Chondrocyte (in vitro differentiated cells): ENCODE results near the gene SREBF2. TPM values are rescaled to one million over a fixed set of nuclear protein-coding genes. Genes with fewer than 3 reads are reported as not detected.
"Not testable (repeated sequence)": the region's sequence is repeated elsewhere in the genome, so short reads cannot be mapped to it uniquely, and the experiment has no call there.

Experiments used
- DNase-seq: peaks from one replicate; pipeline ENCODE4 v3.0.0; 2021; ENCODE audit warnings: mixed read lengths, low spot score
- H3K27ac Mint-ChIP-seq: one replicate; pipeline ENCODE4 v1.8.0; 2021; ENCODE audit warnings: mild to moderate bottlenecking, moderate library complexity, mixed read lengths; ENCODE audit not compliant: unreplicated experiment
- H3K27me3 Mint-ChIP-seq: 2 replicates; pipeline ENCODE4 v1.8.0; 2021; ENCODE audit warnings: low read depth, mixed read lengths
- H3K36me3 Mint-ChIP-seq: 2 replicates; pipeline ENCODE4 v1.8.0; 2021; ENCODE audit warnings: low read depth, mixed read lengths
- H3K4me1 Mint-ChIP-seq: 2 replicates; pipeline ENCODE4 v1.8.0; 2021; ENCODE audit warnings: low read depth, mild to moderate bottlenecking, mixed read lengths
- H3K4me3 Mint-ChIP-seq: one replicate; pipeline ENCODE4 v1.8.0; 2021; ENCODE audit warnings: mild to moderate bottlenecking, moderate library complexity, mixed read lengths; ENCODE audit not compliant: unreplicated experiment
- H3K9me3 Mint-ChIP-seq: 2 replicates; pipeline ENCODE4 v1.8.0; 2021; ENCODE audit warnings: low read depth, mixed read lengths
- total RNA-seq: library from RNA; stranded (reverse); gene quantifications from 3 replicates; pipeline ENCODE4 v1.2.1, GENCODE V29; 2021
- TF ChIP-seq, protein P1 (sequence below): fragments of 200-600 bp; sonication (generic); IDR thresholded peaks from 2 replicates; pipeline ENCODE4 v1.5.0; 2021; ENCODE audit warnings: antibody characterized with exemption, mild to moderate bottlenecking, moderate library complexity

Gene SREBF2
- total RNA-seq, 1 donor from 2014 or later: 106 TPM

DNA sequence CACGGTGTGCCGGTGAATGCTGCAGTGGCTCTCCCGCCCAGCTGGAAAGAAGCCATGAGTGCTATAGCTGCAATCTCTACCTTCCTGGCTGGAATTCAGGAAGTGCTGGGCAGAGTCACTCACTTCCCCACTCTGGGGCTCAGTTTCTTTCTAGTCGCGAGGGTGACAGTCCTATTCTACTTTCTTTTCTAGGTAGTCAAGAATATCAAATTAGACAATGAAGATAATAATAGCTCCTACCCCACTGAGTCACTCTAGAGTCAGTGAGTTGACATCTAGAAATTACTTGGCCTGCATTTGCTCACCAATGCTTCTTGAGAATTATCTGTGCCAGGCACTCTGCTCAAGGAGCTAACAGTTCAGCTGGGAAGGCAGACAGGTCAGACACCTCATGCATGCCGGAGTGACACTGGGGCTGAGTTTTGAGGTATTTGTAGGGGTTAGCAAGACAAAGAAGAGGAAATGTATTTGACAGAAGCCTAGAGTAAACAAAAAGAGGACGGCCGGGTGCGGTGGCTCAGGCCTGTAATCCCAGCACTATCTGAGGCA is 110.8 kb downstream of the SREBF2 start:
- Mint-ChIP-seq H3K9me3 (no peaks in the 10 kb centered on the region), H3K27ac (no peak overlapping the region), H3K27me3 (no peaks in the 10 kb centered on the region), H3K36me3 (no peaks in the 10 kb centered on the region), H3K4me3 (no peak overlapping the region), H3K4me1 (peaks cover 18% of the 10 kb centered on the region)
- TF ChIP-seq, protein P1, sequence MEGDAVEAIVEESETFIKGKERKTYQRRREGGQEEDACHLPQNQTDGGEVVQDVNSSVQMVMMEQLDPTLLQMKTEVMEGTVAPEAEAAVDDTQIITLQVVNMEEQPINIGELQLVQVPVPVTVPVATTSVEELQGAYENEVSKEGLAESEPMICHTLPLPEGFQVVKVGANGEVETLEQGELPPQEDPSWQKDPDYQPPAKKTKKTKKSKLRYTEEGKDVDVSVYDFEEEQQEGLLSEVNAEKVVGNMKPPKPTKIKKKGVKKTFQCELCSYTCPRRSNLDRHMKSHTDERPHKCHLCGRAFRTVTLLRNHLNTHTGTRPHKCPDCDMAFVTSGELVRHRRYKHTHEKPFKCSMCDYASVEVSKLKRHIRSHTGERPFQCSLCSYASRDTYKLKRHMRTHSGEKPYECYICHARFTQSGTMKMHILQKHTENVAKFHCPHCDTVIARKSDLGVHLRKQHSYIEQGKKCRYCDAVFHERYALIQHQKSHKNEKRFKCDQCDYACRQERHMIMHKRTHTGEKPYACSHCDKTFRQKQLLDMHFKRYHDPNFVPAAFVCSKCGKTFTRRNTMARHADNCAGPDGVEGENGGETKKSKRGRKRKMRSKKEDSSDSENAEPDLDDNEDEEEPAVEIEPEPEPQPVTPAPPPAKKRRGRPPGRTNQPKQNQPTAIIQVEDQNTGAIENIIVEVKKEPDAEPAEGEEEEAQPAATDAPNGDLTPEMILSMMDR: no peak
- no peak for DNase-seq

GRCh38 chr22:41946629-41947423 is 113.9 kb downstream of the SREBF2 start, which contains the start of gene CENPM:
Gene CENPM, minus strand, starts transcription at chr22:41947152. Its CDS starts 76 bp downstream, at chr22:41947076.
- Mint-ChIP-seq H3K27me3 (no peaks in the 10 kb centered on the region), H3K36me3 (no peaks in the 10 kb centered on the region), H3K4me1 (peaks cover 8% of the 10 kb centered on the region), H3K4me3 (peak within 1 kb of the TSS; percentile 82), H3K9me3 (no peaks in the 10 kb centered on the region), H3K27ac (peak within 1 kb of the TSS; percentile 61)
- TF ChIP-seq, protein P1: peak; percentile 26
- DNase-seq: no peak

GRCh38 chr22:41947424-41948080 is 114.6 kb downstream of the SREBF2 start:
- peak overlapping the region; percentile 82 for H3K4me3 Mint-ChIP-seq
- H3K4me1 Mint-ChIP-seq: peaks cover 8% of the 10 kb centered on the region
- TF ChIP-seq, protein P1: no peak
- no peaks in the 10 kb centered on the region for H3K27me3 Mint-ChIP-seq
- no peak overlapping the region for H3K27ac Mint-ChIP-seq
- DNase-seq: no peak
- no peaks in the 10 kb centered on the region for H3K36me3 Mint-ChIP-seq
- no peaks in the 10 kb centered on the region for H3K9me3 Mint-ChIP-seq

DNA sequence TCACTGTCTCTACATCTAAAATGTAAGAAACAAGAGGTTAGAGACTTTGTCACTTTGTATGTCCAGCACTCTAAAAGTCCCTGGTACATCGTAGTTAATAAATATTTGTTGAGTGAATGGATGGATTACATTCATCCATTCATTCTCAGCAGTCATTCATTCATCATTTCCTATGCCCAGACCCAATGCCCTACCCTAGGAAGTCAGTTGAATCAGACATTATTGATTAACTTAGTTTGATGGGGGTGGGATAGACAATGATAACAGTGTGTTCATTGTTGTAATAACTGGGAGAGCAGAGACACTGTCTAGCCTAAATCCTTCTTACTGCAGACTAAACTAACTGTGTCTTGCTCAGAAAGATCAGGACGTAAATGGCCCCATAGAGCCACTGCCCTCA is 115.2 kb downstream of the SREBF2 start:
- peaks cover 8% of the 10 kb centered on the region for H3K4me1 Mint-ChIP-seq
- DNase-seq: no peak
- H3K27me3 Mint-ChIP-seq: no peaks in the 10 kb centered on the region
- no peaks in the 10 kb centered on the region for H3K9me3 Mint-ChIP-seq
- TF ChIP-seq, protein P1: no peak
- no peaks in the 10 kb centered on the region for H3K36me3 Mint-ChIP-seq
- H3K4me3 Mint-ChIP-seq: no peak overlapping the region
- H3K27ac Mint-ChIP-seq: no peak overlapping the region

DNA sequence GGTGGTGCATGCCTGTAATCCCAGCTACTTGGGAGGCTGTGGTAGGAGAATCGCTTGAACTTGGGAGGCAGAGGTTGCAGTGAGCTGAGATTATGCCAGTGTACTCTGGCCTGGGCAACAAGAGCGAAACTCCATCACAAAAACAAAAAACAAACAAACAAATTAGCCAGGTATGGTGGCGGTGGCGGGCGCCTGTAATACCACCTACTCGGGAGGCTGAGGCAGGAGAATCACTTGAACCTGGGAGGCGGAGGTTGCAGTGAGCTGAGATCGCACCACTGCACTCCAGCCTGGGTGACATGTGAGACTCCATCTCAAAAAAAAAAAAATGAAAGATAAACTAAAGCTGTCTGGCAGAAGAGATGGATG is 116.0 kb downstream of the SREBF2 start:
- H3K27me3 Mint-ChIP-seq, H3K4me3 Mint-ChIP-seq, H3K27ac Mint-ChIP-seq, H3K36me3 Mint-ChIP-seq, H3K9me3 Mint-ChIP-seq, H3K4me1 Mint-ChIP-seq, DNase-seq: not testable (repeated sequence)
